Left ventricle myocardium superior (tissue), 1 donor: ENCODE data around the gene HTRA1. TPM values are rescaled to one million over a fixed set of nuclear protein-coding genes. Genes with fewer than 3 reads are reported as not detected.

Experiments
- ATAC-seq: fragments of 200-7000 bp; cut with Tn5 transposase; one replicate; pipeline ENCODE4 v1.9.1; 2020; ENCODE audit warnings: mild to moderate bottlenecking, moderate library complexity
- DNase-seq: peaks from one replicate; pipeline ENCODE4 v3.0.0-alpha.2; 2020
- intact Hi-C: fragments of 100-400 bp; cut with micrococcal nuclease; formaldehyde crosslinking; loops from one replicate; pipeline ENCODE4 v1.11.0; 2022
- total RNA-seq: library from RNA; stranded (reverse); fragmentation: NEBNext Ultra II Directional; extraction: Animal tissue kit (Norgen Biotek cat#: 25700); gene quantifications from one replicate; pipeline ENCODE4 v1.2.1, GENCODE V29; 2021
- donor health status: DM: no; HTN: yes; CAD: no; lungs with severe emphysema.

The HTRA1 gene
- total RNA-seq, 1 donor from 2014 or later: 46.6 TPM

GRCh38 chr10:122507616-122508015 lies 46.3 kb downstream of the HTRA1 start:
- no peak for ATAC-seq
- no peak for DNase-seq
- intact Hi-C loops: no loop called here

- intact Hi-C loops: no loop called here
- ATAC-seq (no peak), DNase-seq (no peak)
These were observed 46.7 kb downstream of the HTRA1 start for GRCh38 chr10:122508021-122508420.

GRCh38 chr10:122509323-122509722 lies 48.0 kb downstream of the HTRA1 start:
- DNase-seq (no peak), ATAC-seq (no peak)
- intact Hi-C loops: no loop called here

- DNase-seq (no peak), ATAC-seq (no peak)
- intact Hi-C loops: no loop called here
These were observed 49.0 kb downstream of the HTRA1 start for GRCh38 chr10:122510326-122510725.

- intact Hi-C loops: no loop called here
- DNase-seq (no peak), ATAC-seq (no peak)
These were observed 49.4 kb downstream of the HTRA1 start for GRCh38 chr10:122510736-122511135.

- intact Hi-C loops: no loop called here
- ATAC-seq (no peak), DNase-seq (no peak)
These were observed 51.7 kb downstream of the HTRA1 start for GRCh38 chr10:122513053-122513452.

GRCh38 chr10:122514045-122514840 lies 52.9 kb downstream of the HTRA1 start:
- intact Hi-C loops: no loop called here
- no peak for DNase-seq
- no peak for ATAC-seq

GRCh38 chr10:122515022-122515424 lies 53.7 kb downstream of the HTRA1 start:
- ATAC-seq (peak; percentile 87), DNase-seq (peak; percentile 52)
- intact Hi-C loops: no loop called here

GRCh38 chr10:122515588-122516231 lies 54.4 kb downstream of the HTRA1 start:
- DNase-seq (peak; percentile 56), ATAC-seq (peak; percentile 84)
- intact Hi-C loops: no loop called here

- intact Hi-C loops: no loop called here
- no peak for DNase-seq
- no peak for ATAC-seq
These were observed 55.4 kb downstream of the HTRA1 start for GRCh38 chr10:122516734-122517133.

- intact Hi-C loops: no loop called here
- ATAC-seq: no peak
- DNase-seq: no peak
These were observed 57.8 kb downstream of the HTRA1 start for GRCh38 chr10:122519144-122519543.

GRCh38 chr10:122519873-122520272 lies 58.5 kb downstream of the HTRA1 start:
- ATAC-seq (no peak), DNase-seq (no peak)
- intact Hi-C loops: no loop called here

GRCh38 chr10:122521011-122521410 lies 59.7 kb downstream of the HTRA1 start:
- no peak for ATAC-seq
- intact Hi-C loops: no loop called here

GRCh38 chr10:122524811-122525210 lies 63.5 kb downstream of the HTRA1 start:
- intact Hi-C loops: no loop called here
- DNase-seq: no peak
- no peak for ATAC-seq

More at GRCh38 chr10:122521011-122521410, 59.7 kb downstream of the HTRA1 start:
- no peak for DNase-seq

GRCh38 chr10:122525788-122526187 lies 64.4 kb downstream of the HTRA1 start:
- DNase-seq (no peak), ATAC-seq (no peak)
- intact Hi-C loops: no loop called here

- intact Hi-C loops: no loop called here
- DNase-seq (no peak), ATAC-seq (no peak)
These were observed 65.5 kb downstream of the HTRA1 start for GRCh38 chr10:122526892-122527291.

GRCh38 chr10:122530177-122530576 lies 68.8 kb downstream of the HTRA1 start:
- intact Hi-C loops: no loop called here
- ATAC-seq: peak; percentile 73
- no peak for DNase-seq

- no peak for DNase-seq
- intact Hi-C loops: no loop called here
- no peak for ATAC-seq
These were observed 69.9 kb downstream of the HTRA1 start for GRCh38 chr10:122531261-122531660.

- ATAC-seq (no peak), DNase-seq (no peak)
- intact Hi-C loops: no loop called here
These were observed 70.6 kb downstream of the HTRA1 start for GRCh38 chr10:122531939-122532338.

- DNase-seq: no peak
- intact Hi-C loops: no loop called here
- no peak for ATAC-seq
These were observed 71.4 kb downstream of the HTRA1 start for GRCh38 chr10:122532601-122533296.
